ENCODE measurements around the gene LHX2.
"Not testable (repeated sequence)": the region's sequence is repeated elsewhere in the genome, so short reads cannot be mapped to it uniquely, and the experiment has no call there.

DNA sequence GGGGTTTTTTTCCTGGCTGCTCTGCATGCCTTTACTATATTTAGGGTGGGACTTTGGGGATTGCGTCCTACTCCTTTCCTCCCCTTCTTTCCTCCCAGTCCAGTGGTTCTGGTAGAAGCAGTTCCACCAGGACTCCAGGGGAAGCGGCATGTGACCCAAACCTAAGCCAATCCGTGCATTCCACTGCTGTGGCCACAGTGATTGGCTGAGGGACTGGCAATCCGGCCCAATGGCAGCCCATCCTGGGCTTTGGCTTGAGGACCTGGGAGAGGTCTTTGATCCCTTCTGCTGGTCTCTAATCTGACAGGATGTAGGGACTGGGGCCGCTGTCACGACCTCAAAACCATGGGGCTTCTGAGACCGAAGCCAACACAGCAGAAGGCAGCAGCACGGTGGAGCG, 35.0 kb upstream of the LHX2 start:
- TF ChIP-seq GABPA (IDR thresholded peaks at IDR 0.05; ENCODE audit: low read depth); JUND (IDR thresholded peaks at IDR 0.05); ELF1 (IDR thresholded peaks at IDR 0.05); POLR2AphosphoS5 (IDR thresholded peaks at IDR 0.05; ENCODE audit: low read depth, low read length); NFIC (IDR thresholded peaks at IDR 0.05; ENCODE audit: borderline replicate concordance); CHD2 (IDR thresholded peaks at IDR 0.05; ENCODE audit: low read length, partially characterized antibody); RFX5 (IDR thresholded peaks at IDR 0.05; ENCODE audit: low read length); MXI1 (IDR thresholded peaks at IDR 0.05; ENCODE audit: low read depth, low read length): not testable (repeated sequence)
- TF ChIP-seq, protein P1, sequence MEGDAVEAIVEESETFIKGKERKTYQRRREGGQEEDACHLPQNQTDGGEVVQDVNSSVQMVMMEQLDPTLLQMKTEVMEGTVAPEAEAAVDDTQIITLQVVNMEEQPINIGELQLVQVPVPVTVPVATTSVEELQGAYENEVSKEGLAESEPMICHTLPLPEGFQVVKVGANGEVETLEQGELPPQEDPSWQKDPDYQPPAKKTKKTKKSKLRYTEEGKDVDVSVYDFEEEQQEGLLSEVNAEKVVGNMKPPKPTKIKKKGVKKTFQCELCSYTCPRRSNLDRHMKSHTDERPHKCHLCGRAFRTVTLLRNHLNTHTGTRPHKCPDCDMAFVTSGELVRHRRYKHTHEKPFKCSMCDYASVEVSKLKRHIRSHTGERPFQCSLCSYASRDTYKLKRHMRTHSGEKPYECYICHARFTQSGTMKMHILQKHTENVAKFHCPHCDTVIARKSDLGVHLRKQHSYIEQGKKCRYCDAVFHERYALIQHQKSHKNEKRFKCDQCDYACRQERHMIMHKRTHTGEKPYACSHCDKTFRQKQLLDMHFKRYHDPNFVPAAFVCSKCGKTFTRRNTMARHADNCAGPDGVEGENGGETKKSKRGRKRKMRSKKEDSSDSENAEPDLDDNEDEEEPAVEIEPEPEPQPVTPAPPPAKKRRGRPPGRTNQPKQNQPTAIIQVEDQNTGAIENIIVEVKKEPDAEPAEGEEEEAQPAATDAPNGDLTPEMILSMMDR (IDR thresholded peaks at IDR 0.05), result not testable (repeated sequence)
- TF ChIP-seq, protein P2, sequence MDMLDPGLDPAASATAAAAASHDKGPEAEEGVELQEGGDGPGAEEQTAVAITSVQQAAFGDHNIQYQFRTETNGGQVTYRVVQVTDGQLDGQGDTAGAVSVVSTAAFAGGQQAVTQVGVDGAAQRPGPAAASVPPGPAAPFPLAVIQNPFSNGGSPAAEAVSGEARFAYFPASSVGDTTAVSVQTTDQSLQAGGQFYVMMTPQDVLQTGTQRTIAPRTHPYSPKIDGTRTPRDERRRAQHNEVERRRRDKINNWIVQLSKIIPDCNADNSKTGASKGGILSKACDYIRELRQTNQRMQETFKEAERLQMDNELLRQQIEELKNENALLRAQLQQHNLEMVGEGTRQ (IDR thresholded peaks at IDR 0.05; ENCODE audit: borderline replicate concordance, low read depth, low read length), result not testable (repeated sequence)
- TF ChIP-seq, protein P3, sequence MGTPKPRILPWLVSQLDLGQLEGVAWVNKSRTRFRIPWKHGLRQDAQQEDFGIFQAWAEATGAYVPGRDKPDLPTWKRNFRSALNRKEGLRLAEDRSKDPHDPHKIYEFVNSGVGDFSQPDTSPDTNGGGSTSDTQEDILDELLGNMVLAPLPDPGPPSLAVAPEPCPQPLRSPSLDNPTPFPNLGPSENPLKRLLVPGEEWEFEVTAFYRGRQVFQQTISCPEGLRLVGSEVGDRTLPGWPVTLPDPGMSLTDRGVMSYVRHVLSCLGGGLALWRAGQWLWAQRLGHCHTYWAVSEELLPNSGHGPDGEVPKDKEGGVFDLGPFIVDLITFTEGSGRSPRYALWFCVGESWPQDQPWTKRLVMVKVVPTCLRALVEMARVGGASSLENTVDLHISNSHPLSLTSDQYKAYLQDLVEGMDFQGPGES (IDR thresholded peaks at IDR 0.05; ENCODE audit: low read depth, low read length), result not testable (repeated sequence)
- TF ChIP-seq, protein P4, sequence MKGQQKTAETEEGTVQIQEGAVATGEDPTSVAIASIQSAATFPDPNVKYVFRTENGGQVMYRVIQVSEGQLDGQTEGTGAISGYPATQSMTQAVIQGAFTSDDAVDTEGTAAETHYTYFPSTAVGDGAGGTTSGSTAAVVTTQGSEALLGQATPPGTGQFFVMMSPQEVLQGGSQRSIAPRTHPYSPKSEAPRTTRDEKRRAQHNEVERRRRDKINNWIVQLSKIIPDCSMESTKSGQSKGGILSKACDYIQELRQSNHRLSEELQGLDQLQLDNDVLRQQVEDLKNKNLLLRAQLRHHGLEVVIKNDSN (IDR thresholded peaks at IDR 0.05; ENCODE audit: borderline replicate concordance, low read depth), result not testable (repeated sequence)
